AG04449 (cell line): ENCODE data around the gene DPYSL4.

Source experiments
- CTCF ChIA-PET: fragments of 350-600 bp; formaldehyde crosslinking; extraction: SDS; loops from one replicate; lab custom pipeline; 2021; ENCODE audit warnings: antibody characterized with exemption; lab: Yijun Ruan, JAX
- POLR2A ChIA-PET: fragments of 400-600, 350-600 bp; formaldehyde crosslinking; extraction: SDS; loops from one replicate; lab custom pipeline; 2020; ENCODE audit warnings: antibody characterized with exemption, inconsistent platforms; lab: Yijun Ruan, JAX
- DNase-seq: peaks from one replicate; pipeline ENCODE4 v3.0.0-alpha.2; 2010; ENCODE audit warnings: low read depth, low spot score
- H3K4me3 ChIP-seq: 2 replicates; pipeline ENCODE4 v1.5.1; 2011; ENCODE audit warnings: low read depth, mild to moderate bottlenecking, control low read depth, low read length
- TF ChIP-seq, protein P1 (sequence below): IDR thresholded peaks from one replicate; pipeline ENCODE4 v1.5.1; 2011; ENCODE audit warnings: mild to moderate bottlenecking, moderate library complexity, low read length, control low read depth, inconsistent platforms; ENCODE audit not compliant: insufficient read depth; ENCODE audit errors: missing control alignments

DPYSL4 gene

GRCh38 chr10:132252412-132252811, 65.7 kb downstream of the DPYSL4 start:
- TF ChIP-seq, protein P1, sequence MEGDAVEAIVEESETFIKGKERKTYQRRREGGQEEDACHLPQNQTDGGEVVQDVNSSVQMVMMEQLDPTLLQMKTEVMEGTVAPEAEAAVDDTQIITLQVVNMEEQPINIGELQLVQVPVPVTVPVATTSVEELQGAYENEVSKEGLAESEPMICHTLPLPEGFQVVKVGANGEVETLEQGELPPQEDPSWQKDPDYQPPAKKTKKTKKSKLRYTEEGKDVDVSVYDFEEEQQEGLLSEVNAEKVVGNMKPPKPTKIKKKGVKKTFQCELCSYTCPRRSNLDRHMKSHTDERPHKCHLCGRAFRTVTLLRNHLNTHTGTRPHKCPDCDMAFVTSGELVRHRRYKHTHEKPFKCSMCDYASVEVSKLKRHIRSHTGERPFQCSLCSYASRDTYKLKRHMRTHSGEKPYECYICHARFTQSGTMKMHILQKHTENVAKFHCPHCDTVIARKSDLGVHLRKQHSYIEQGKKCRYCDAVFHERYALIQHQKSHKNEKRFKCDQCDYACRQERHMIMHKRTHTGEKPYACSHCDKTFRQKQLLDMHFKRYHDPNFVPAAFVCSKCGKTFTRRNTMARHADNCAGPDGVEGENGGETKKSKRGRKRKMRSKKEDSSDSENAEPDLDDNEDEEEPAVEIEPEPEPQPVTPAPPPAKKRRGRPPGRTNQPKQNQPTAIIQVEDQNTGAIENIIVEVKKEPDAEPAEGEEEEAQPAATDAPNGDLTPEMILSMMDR = no peak
- no peak for DNase-seq
- ChIA-PET CTCF (interaction anchor here (1.1 to 1.5 kb wide), 2 partner anchors 96 to 99 kb away, joined by 3 to 4 read pairs; no protein-coding TSS in a partner anchor), POLR2A (interaction anchor here (0.6 kb wide), 1 partner anchor 966 kb away, joined by 3 read pairs; no protein-coding TSS in a partner anchor)
- no peak overlapping the region for H3K4me3 ChIP-seq

DNA sequence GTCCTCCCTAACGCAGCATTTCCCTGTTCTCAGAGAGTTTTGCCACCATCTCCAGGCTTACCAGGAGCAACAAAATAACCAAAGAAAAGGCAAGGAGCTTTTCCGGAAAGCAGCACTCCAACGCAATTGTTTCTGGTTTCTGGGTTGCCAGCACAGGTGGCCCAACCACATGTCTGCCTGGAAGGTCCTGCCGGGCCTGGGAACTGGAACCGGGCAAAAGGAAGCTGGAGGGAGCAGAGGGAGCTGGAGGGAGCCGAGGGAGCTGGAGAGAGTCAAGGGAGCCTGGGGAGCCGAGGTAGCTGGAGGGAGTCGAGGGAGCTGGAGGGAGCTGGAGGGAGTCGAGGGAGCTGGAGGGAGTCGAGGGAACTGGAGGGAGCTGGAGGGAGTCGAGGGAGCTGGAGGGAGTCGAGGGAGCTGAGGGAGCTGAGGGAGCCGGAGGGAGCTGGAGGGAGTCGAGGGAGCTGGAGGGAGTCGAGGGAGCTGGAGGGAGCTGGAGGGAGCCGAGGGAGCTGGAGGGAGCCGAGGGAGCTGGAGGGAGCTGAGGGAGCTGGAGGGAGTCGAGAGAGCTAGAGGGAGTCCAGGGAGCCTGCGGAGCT, 66.4 kb downstream of the DPYSL4 start:
- no peak overlapping the region for H3K4me3 ChIP-seq
- TF ChIP-seq, protein P1 = no peak
- CTCF ChIA-PET = interaction anchor here (1.1 to 1.5 kb wide), 2 partner anchors 95 to 98 kb away, joined by 3 to 4 read pairs; no protein-coding TSS in a partner anchor
- DNase-seq = no peak
- POLR2A ChIA-PET = interaction anchor here (0.6 kb wide), 1 partner anchor 965 kb away, joined by 3 read pairs; no protein-coding TSS in a partner anchor

GRCh38 chr10:132254841-132255240, 68.1 kb downstream of the DPYSL4 start:
- TF ChIP-seq, protein P1 = no peak
- DNase-seq = no peak
- no peak overlapping the region for H3K4me3 ChIP-seq
- CTCF ChIA-PET = interaction anchor here (0.7 kb wide), 1 partner anchor 99 kb away, joined by 3 read pairs; no protein-coding TSS in a partner anchor
- POLR2A ChIA-PET = no interaction called here
